Thoracic aorta (tissue), 2 donors: Measurements from ENCODE around the gene CD72. TPM values are rescaled to one million over a fixed set of nuclear protein-coding genes. Genes with fewer than 3 reads are reported as not detected.

Source experiments
- ATAC-seq: fragments of 150-250 bp; one replicate; pipeline ENCODE4 v1.8.0; 2017; ENCODE audit warnings: low read depth; ENCODE audit not compliant: insufficient number of reproducible peaks, low FRiP score
- DNase-seq: peaks from one replicate; pipeline ENCODE4 v3.0.0-alpha.2; 2020; ENCODE audit warnings: low spot score
- H3K27ac ChIP-seq, 2 donors: fragments of 200-600 bp; sonication (generic); 1 replicate in 1 of 2; 2 replicates in 1 of 2; pipeline ENCODE4 v1.5.1; 2016; ENCODE audit warnings: mild to moderate bottlenecking in 2 of 2, moderate library complexity in 2 of 2
- H3K27me3 ChIP-seq: fragments of 200-600 bp; sonication (generic); replicated peaks from 2 replicates; pipeline ENCODE4 v1.6.0; 2016; ENCODE audit warnings: mild to moderate bottlenecking; ENCODE audit not compliant: insufficient read depth
- H3K36me3 ChIP-seq: fragments of 200-600 bp; sonication (generic); one replicate; pipeline ENCODE4 v1.5.1; 2016
- H3K4me1 ChIP-seq, 2 donors: fragments of 200-600 bp; sonication (generic); 1 replicate in 1 of 2; 2 replicates in 1 of 2; pipeline versions ENCODE4 v1.5.1 to v1.6.0; 2016; ENCODE audit warnings: low read depth in 2 of 2, mild to moderate bottlenecking in 1 of 2; ENCODE audit not compliant: control insufficient read depth in 1 of 2
- H3K4me3 ChIP-seq: fragments of 200-600 bp; sonication (generic); 2 replicates; pipeline ENCODE4 v1.5.1; 2016; ENCODE audit warnings: mild to moderate bottlenecking
- H3K9me3 ChIP-seq: fragments of 200-600 bp; sonication (generic); 2 replicates; pipeline ENCODE4 v1.5.1; 2016
- total RNA-seq, 2 donors: library from RNA; depleted of rRNA; stranded (reverse); fragments of >200 nt; gene quantifications; one replicate each; pipeline versions ENCODE4 v1.1.0 to v1.2.3, GENCODE V29; 2016
- TF ChIP-seq, protein P1 (sequence below): fragments of 200-600 bp; sonication (generic); IDR thresholded peaks from one replicate; pipeline ENCODE4 v1.5.1; 2019; ENCODE audit warnings: antibody characterized with exemption

Gene CD72
- total RNA-seq, 2 donors from 2014 or later: 2.2 to 9.9 TPM

DNA sequence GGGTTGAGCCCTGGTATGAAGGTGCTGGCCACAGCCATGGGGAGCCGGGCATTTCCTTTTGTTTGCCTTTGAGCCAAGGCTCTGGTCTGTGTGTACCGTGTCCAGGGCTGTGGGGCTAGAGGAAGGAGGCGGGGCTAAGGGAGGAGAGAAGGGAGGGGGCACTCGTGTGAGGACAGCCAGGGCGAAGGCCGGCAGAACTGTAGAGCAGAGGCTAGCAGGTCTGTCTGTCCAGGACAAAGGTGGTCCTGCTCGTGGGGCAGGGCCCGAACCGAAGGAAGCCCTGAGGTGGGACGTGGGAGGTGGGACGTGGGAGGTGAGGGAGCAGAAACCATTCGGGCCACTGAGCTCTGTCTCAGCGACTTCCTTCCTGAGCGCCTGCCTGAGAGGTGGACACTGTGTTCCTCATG is 54.4 kb downstream of the CD72 start:
- DNase-seq (no peak), ATAC-seq (peak; percentile 45)
- H3K4me3 ChIP-seq: peak overlapping the region; percentile 55
- peak overlapping the region; percentile 89 to 91 for H3K27ac ChIP-seq
- no peaks in the 10 kb centered on the region for H3K27me3 ChIP-seq
- H3K9me3 ChIP-seq: no peaks in the 10 kb centered on the region
- peaks cover 24 to 65% of the 10 kb centered on the region in 2 donors for H3K4me1 ChIP-seq
- TF ChIP-seq, protein P1, sequence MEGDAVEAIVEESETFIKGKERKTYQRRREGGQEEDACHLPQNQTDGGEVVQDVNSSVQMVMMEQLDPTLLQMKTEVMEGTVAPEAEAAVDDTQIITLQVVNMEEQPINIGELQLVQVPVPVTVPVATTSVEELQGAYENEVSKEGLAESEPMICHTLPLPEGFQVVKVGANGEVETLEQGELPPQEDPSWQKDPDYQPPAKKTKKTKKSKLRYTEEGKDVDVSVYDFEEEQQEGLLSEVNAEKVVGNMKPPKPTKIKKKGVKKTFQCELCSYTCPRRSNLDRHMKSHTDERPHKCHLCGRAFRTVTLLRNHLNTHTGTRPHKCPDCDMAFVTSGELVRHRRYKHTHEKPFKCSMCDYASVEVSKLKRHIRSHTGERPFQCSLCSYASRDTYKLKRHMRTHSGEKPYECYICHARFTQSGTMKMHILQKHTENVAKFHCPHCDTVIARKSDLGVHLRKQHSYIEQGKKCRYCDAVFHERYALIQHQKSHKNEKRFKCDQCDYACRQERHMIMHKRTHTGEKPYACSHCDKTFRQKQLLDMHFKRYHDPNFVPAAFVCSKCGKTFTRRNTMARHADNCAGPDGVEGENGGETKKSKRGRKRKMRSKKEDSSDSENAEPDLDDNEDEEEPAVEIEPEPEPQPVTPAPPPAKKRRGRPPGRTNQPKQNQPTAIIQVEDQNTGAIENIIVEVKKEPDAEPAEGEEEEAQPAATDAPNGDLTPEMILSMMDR: no peak
- H3K36me3 ChIP-seq: peaks cover 21% of the 10 kb centered on the region

DNA sequence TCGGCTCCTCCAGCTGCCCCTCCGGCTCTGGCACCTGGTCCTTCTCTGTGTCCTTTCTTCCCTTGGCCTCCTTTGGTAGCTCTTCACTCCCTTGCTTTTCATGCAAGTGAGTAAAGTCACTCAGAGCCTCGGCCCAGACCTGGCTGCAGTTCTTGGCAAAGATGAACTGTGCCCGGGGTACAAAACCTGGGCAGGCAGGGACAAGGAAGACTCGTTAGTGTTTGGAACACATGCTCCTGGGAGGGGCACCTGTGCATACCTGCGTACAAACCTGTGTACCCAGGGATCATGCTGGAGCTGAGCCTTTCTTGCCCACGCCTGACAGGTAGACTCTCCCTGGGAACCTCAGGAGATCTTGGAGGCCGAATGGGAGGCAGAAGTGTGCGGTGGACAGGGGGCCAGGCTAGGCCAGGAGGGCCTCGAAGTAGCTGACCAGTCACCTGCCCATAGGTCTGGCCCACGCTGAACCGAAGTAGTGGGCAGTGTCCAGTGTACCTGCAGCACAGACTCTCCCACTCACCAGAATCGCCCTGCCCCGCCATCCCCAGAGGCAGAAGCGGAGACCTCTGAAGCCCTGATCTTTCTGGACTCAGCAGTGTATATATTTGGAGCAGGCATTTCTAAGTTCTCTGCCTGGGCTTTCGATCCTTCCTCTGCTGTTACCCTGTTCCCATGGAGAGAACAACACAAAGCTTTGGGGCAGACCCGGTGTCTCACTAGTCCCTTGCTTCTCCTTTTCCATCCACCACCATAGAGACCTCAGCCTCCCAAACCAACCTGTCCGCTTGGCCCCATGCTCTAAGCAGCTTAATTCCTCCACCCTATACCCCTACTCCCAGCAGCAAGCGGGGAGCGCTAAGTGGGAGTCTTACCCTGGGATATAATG is 55.1 kb downstream of the CD72 start:
- Histone ChIP-seq H3K27me3 (no peaks in the 10 kb centered on the region), H3K4me3 (peak overlapping the region; percentile 55), H3K27ac (peak overlapping the region; percentile 89 to 91), H3K36me3 (peaks cover 28% of the 10 kb centered on the region), H3K9me3 (no peaks in the 10 kb centered on the region), H3K4me1 (peaks cover 24 to 65% of the 10 kb centered on the region in 2 donors)
- DNase-seq (no peak), ATAC-seq (no peak)
- TF ChIP-seq, protein P1: no peak

DNA sequence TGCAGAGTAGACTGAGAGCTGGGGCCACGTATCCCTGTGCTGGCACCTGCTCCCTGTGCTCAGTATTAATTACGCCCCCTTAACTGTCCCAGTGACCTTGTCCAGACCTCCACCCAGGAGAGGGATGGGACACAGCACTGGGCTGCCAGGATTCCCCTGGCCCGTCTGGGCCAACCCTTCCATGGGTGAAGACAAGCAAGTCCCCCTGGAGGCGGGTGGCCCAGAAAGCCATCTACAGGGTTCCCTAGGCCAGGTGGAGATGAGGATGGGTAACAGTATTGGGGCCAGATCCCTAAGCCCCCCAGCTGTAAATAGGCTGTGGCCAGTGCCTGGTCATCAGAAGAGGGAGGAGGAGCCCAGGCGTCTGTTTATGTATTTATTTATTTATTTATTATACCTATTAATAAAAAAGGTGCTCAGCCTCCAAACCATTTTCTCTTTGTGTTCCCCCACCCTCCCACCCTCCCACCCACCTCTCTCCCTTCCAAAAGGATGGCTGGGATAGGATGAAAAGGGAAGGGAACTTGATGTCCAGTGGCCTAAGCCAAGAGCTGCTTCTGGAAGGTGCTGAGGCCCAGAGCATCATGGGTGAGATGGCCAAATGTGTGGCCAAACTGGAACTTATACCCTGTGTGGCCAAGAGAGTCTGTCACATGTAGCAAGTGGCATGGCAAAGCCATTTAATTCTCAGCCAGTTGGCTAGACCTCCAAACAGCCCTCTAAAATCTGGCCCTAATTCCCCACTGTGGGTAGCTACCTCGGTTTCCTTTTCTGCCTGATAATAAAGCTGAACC is 56.5 kb downstream of the CD72 start:
- Histone ChIP-seq H3K27ac (peak overlapping the region; percentile 89 to 91), H3K4me3 (no peak overlapping the region), H3K36me3 (peaks cover 43% of the 10 kb centered on the region), H3K9me3 (no peaks in the 10 kb centered on the region), H3K4me1 (peaks cover 24 to 65% of the 10 kb centered on the region in 2 donors), H3K27me3 (no peaks in the 10 kb centered on the region)
- TF ChIP-seq, protein P1: no peak
- DNase-seq: no peak
- ATAC-seq: no peak

DNA sequence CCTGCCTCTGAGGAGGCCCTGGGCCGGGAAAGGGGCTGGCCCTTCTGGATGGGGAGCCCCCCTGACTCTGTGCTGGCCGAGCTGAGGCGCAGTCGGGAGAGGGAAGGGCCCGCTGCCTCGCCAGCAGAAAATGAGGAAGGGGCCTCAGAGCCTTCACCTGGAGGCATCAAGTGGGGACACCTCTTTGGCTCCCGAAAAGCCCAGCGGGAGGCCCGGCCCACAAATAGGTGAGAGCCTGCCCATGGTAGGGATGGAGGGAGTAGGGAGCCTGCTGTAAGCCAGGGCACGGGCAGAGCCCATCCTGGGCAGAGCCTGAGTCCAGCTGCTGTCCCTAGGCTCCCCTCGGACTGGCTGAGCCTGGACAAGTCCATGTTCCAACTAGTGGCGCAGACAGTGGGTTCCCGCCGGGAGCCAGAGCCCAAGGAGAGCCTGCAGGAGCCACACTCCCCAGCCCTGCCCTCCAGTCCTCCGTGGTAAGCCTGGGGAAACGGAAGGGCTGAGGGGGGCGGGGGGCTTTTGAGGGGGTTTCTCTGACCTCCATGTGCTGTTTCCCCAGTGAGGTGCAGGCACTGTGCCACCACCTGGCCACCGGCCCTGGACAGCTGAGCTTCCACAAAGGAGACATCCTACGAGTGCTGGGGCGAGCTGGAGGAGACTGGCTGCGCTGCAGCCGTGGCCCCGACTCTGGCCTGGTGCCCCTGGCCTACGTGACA is 57.4 kb downstream of the CD72 start:
- Histone ChIP-seq H3K27me3 (no peaks in the 10 kb centered on the region), H3K36me3 (peaks cover 51% of the 10 kb centered on the region), H3K4me1 (peaks cover 24 to 63% of the 10 kb centered on the region in 2 donors), H3K27ac (peak overlapping the region; percentile 43 to 80), H3K4me3 (no peak overlapping the region), H3K9me3 (no peaks in the 10 kb centered on the region)
- TF ChIP-seq, protein P1: no peak
- ATAC-seq (no peak), DNase-seq (no peak)

Other genes starting within 250 kb of the CD72 start
- gene RUSC2, start 128.3 kb downstream of the CD72 start, total RNA-seq: 100 to 1,000 TPM in 1 of 2 donors, 10 to 100 TPM in 1; 89.8 to 124 TPM
- 10 to 100 TPM; 64.5 to 69.9 TPM for gene TESK1, start 13.2 kb downstream of the CD72 start, total RNA-seq
- under 1 TPM in 1 of 2 donors, not detected in 1; 0.68 TPM for gene SIT1, start 32.5 kb upstream of the CD72 start, total RNA-seq
- 1,000 to 10,000 TPM; 1,550 to 5,543 TPM for gene RMRP, start 39.6 kb upstream of the CD72 start, total RNA-seq
- gene CCDC107, start 39.9 kb upstream of the CD72 start, total RNA-seq: 10 to 100 TPM; 75.2 to 92.2 TPM
- gene ARHGEF39, start 46.8 kb upstream of the CD72 start, total RNA-seq: 1 to 10 TPM in 1 of 2 donors, under 1 TPM in 1; 0.54 to 1.2 TPM
- 10 to 100 TPM in 1 of 2 donors, not detected in 1; 10.7 TPM for gene CA9, start 55.5 kb upstream of the CD72 start, total RNA-seq
- gene TPM2, start 71.5 kb upstream of the CD72 start, total RNA-seq: 1,000 to 10,000 TPM; 4,158 to 5,700 TPM
- gene TLN1, start 113.8 kb upstream of the CD72 start, total RNA-seq: 1,000 to 10,000 TPM in 1 of 2 donors, 100 to 1,000 TPM in 1; 889 to 1,019 TPM
- gene CREB3, start 114.3 kb upstream of the CD72 start, total RNA-seq: 10 to 100 TPM; 46.0 to 62.4 TPM
- gene GBA2, start 130.8 kb upstream of the CD72 start, total RNA-seq: 100 to 1,000 TPM in 1 of 2 donors, 10 to 100 TPM in 1; 75.8 to 115 TPM
- gene RGP1, start 130.9 kb upstream of the CD72 start, total RNA-seq: 10 to 100 TPM; 23.0 to 24.5 TPM
- gene MSMP, start 135.9 kb upstream of the CD72 start, total RNA-seq: not detected
- 10 to 100 TPM; 30.8 to 38.2 TPM for gene NPR2, start 173.2 kb upstream of the CD72 start, total RNA-seq
- gene SPAG8, start 193.8 kb upstream of the CD72 start, total RNA-seq: 1 to 10 TPM in 1 of 2 donors, under 1 TPM in 1; 0.21 to 5.7 TPM
- gene HINT2, start 196.6 kb upstream of the CD72 start, total RNA-seq: 10 to 100 TPM; 18.4 to 45.4 TPM
- not detected for gene FAM221B, start 210.3 kb upstream of the CD72 start, total RNA-seq
- gene TMEM8B, start 210.8 kb upstream of the CD72 start, total RNA-seq: 10 to 100 TPM; 14.6 to 24.2 TPM